HTR-8/SVneo (cell line): ENCODE measurements around the gene TBCA.
"Not testable (repeated sequence)": the region's sequence is repeated elsewhere in the genome, so short reads cannot be mapped to it uniquely, and the experiment has no call there.

ENCODE experiments used
- DNase-seq: peaks from one replicate; pipeline ENCODE4 v3.0.0; 2011; ENCODE audit warnings: low spot score, mixed read lengths; ENCODE audit not compliant: insufficient read length
- FAIRE-seq: peaks from 2 replicates; lab custom pipeline; 2011; peaks lifted over from hg19 to GRCh38; lab: Jason Lieb, UNC

The TBCA gene

DNA sequence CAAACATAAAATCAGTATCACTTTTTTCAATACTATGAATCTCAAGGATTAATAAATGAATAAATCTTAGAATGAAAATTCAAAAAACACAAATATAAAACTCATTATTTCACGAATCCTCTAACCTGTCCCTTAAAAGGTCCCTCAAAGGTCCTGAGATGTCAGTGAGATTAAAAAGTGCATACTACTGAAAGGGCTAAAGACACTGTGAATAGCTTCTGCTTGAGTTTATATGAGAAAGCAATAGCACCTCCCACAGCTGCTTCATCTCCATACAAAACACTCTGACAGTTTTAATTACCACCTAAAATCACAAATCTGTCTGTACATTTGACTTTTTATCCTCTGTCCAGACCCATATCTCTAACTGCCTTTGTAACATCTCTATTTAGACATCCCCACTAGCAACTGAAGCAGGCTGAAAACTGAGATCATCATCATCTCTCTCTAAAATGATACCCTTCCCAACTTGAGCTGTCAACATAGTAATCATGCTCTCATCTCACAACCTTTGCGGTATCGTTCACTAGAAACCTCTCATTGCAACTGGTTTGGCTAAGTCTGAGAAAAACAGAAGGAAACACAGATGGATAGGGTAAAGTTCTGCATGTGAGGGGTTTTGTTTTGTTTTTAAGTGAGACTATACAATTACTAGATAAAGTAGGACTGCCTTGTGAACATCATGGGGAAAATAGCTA is 56.3 kb downstream of the TBCA start:
- FAIRE-seq (no peak), DNase-seq (no peak)

DNA sequence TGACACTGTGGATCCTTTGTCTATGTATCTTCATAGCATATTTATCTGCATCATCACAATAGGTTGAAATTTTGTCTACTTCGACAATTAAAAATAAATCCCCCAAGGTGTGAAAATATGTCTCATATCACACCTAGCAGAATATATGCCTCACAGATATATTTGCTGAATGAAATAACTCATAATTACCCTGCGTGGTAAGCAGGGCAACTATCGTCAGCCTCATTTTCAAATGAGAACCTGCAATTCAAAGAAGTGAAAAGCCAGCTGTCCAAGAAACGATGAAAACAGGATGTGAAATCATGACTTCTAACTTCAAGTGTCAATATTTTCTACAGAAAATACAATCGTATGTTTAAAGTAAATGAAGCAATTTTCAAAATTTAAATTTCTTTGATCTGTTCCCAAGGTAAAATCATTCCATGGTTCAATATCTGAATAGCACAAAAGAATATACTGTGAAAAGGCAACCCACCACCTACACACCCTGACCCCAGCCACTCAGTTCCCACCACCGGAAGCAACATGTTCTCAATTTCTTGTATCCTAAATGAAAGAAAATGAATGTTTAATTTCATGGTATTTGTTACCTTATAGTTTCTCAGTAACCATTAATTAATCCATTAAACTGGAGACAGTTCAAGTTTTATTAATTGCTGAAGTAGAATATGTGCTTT is 57.1 kb downstream of the TBCA start:
- no peak for FAIRE-seq
- no peak for DNase-seq

DNA sequence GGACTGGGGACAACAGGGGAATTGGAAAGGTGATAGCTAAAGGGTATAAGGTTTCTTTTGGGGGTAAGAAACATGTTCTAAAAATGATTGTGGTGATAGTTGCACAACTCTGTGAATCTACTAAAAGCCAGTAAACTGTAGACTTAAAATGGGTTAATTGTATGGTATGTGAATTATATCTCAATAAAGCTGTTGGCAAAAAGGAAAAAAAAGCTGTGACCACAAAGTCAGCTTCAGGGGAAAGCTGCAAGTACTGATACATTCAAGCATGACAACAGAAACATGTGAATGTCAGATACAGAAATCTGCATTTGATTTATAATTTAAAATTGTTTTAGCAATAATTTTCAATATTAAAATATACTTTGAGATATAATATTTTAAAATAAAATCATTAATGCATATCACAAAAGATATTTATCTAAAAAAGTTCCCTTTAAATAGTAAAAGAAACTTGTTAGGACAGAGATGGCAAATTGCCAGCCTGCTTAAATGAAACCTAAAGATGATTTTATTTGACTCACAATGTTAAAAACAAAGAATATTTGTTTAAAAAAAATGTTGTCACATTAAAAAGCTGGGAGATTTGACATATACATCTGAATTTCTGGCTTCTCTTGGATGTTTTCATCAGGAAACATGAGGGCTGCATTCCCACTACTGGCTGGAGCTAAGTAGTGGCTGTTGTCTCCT is 66.0 kb downstream of the TBCA start:
- DNase-seq (no peak), FAIRE-seq (no peak)

DNA sequence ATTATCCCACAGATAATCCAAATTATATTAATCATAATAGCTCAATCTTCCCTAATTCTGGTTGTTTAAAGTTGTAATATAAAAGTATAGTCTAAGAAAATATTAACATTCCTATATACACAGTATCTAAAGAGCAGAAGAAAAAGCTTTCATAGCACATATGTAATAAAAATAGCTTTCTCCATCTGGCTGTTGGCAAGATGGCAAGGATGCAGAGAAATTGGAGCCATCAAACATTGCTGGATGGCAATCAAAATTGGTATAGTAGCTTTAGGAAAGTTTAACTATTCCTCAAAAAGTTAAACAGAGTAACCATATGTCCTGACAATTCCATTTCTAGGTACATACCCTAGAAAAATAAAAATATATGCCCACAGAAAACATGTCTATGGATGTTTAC is 66.8 kb downstream of the TBCA start:
- FAIRE-seq (no peak), DNase-seq (no peak)

DNA sequence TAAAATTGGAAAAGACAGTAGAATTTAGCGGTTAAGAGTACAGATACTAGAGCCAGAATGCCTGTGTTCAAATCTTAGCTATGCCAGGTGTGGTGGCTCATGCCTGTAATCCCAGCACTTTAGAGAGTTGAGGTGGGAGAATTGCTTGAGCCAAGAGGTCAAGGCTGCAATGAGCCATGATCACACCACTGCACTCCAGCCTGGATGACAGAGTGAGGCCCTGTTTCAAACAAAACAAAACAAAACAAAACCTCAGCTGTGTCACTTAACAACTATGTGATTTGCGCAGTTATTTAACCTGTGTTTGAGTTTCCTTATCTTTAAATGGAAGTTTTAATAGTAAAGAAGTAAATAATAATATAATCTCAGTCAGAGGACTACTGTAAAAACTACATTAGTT is 68.3 kb downstream of the TBCA start:
- DNase-seq, result no peak
- no peak for FAIRE-seq

DNA sequence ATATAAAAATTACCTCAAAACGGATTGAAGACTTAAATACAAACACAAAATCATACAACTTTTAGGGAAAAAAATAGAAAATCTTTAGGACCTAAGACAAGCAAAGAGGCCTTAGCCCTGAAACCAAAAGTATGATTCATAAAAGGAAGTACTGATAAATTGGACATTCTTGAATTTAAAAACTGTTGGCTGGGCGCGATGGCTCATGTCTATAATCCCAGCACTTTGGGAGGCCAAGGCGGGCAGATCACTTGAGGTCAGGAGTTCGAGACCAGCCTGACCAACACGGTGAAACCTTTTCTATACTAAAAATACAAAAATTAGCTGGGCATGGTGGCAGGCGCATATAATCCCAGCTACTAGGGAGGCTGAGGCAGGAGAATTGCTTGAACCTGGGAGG is 76.6 kb downstream of the TBCA start:
- FAIRE-seq, DNase-seq: not testable (repeated sequence)

DNA sequence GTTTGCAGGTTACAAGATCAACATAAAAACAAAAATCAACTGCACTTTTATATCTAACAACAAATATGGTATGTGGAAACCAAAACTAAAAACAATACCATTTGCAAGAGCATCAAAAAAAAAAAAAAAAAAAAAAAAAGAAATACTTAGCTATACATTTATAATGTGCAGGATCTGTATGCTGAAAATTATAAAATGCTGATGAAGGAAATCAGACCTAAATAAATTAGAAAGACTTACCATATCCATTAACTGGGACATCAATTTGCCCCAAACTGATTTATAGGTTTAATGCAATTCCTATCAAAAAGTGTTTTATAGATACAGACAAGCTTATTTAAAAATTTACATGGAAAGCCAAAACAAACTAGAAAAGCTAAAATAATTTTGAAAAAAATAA is 77.2 kb downstream of the TBCA start:
- no peak for DNase-seq
- FAIRE-seq, result no peak

DNA sequence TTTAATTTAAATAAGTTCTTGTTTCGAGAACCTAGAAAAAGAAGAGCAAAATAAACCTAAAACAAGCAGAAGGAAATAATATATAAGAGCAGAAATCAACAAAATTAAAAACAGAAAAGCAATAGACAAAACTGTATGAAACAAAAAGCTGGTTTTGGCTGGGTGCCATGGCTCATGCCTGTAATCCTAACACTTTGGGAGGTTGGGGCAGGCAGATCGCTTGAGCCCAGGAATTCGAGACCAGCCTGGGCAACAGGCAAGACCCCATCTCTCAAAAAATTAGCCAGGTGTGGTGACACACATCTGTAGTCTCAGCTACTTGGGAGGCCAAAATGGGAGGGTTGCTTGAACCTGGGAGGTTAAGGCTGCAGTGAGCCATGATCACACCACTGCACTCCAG is 78.4 kb downstream of the TBCA start:
- no peak for DNase-seq
- FAIRE-seq, result no peak

DNA sequence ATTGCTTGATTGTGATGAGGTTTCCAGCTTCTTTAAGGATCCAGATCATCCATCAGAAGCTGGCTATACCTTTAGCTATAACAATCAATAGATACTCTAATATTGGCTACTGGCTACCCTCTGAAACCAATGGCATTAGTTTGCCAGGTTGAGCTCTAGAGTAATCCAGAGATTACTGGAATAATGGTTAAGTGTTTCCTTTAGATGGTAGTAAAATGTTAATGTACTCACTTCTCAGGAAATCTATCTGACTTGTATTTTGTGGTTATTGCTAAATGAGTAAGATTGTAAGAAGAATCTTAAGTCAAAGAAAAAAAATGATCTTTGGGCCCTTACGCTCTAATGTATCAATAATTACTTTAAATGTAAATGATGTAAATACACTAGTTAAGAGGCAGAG is 80.0 kb downstream of the TBCA start:
- FAIRE-seq, result no peak
- DNase-seq, result no peak

DNA sequence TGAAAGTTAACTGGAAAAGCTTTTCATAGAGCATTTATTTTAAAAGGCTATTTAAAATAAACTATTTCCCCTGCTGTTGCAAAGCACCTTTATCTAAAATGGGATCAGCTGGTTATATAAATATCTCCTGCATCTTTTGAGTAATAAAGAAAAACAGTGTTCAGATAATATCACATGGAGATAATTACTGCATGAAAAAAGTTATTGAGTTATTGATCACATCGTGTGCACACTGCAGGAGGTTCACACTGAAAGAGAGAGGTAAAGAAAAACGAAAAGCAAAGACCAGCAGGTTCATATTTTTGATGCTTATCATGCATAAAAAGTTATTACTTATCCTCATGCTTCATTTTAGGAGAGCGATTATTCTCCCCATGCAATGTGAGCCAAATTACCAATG is 82.2 kb downstream of the TBCA start:
- DNase-seq, result no peak
- FAIRE-seq, result no peak

DNA sequence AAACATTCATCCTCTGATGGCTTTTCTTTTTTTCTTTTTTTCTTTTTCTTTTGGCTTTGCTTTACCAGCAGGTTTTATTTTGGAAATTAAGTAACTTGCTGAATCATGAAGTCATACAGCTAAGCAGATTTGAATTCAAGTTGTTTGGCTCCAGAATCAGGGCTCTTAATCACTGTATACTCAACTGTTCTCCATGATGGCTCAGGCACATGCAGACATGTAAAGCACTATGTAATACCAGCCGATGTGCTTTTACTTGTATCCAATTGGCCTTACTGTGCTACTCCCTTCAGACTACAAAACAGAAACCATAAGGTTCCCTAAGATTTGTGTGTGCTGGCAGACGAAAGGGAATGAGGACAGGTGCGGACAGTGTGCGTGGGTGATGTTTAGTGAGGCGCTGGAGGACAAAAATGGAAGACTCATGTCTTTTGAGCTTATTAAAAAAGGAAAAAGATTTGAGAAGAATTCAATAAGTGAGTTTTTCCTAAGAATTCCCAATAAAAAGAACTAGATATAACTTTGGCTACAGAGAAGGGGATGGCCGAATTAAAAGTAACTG is 92.9 kb downstream of the TBCA start:
- no peak for FAIRE-seq

DNA sequence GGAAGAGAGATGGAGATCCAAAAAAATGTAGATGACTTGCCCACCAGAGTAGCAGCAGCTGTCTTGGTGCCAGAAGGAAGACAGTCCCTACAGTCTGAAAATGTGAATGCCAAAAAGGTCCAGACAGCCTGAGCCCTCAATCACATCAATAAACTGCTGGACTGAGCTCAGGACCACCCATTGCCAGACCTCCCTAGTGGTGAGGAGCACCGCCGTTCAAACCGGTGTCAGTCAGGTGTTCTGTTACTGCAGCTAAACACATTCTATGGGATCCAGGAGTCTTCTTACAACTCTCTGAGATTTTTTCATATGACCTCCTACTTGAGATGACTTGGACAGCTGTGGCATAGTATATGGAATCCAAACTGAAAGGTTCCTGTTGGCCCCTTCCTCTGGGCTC is 105.6 kb downstream of the TBCA start:
- peak; percentile 28 for FAIRE-seq
- DNase-seq, result no peak

More for the DNA sequence above, 92.9 kb downstream of the TBCA start:
- no peak for DNase-seq

DNA sequence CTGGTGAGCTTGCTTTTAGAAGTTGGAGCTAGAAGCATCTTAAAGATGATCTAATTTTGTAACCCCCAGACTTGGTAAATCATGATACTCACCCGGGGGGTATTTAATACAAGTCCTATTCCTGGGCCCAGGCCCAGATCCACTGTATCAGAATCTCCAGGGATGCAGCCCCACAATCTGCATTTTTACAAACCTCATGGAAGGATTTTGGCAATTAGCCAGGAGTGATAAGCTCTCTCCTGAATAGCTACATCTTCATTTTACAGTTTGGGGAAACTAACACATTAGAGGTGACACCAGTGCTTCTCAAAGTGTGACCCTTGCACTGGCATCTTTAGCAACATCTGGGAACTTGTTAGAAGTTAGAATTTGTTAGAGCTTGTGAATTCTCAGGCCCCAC is 106.5 kb downstream of the TBCA start:
- FAIRE-seq (no peak), DNase-seq (no peak)

DNA sequence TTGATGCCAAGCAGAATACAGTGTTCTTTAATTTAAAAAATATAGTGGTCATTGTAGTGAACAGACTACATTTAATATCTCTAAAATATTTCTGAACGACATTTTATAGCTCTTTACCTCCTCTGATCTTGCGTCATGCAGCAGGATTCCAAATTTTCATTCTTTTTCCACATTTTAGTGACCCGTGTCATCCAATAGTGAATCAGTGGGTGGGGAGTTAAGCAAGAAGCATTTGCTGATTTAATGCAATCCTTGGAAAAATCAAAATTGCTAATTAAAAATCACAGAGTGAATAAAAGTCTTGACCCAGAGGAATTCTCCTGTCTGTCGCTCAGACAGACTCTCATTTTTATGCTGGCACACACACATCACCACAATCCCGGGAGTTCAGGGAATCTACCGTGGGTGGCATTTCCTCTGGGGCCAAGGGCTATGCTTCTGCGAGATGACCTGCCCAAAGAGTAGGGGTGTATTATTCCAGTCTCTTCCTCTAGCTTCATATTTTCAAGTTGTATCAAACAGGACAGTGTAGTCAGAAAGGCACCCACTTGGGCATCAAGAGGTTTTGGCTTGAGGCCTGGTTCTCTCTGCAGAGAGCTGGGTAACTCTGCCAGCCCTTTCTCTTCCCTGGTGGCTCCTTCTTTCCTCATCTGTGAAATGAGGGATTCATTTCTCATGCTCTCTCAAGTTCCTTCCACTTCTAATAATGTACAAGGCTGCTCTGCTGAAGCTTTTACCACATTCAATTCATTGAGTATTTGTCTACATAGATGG is 112.9 kb downstream of the TBCA start:
- FAIRE-seq (no peak), DNase-seq (no peak)

DNA sequence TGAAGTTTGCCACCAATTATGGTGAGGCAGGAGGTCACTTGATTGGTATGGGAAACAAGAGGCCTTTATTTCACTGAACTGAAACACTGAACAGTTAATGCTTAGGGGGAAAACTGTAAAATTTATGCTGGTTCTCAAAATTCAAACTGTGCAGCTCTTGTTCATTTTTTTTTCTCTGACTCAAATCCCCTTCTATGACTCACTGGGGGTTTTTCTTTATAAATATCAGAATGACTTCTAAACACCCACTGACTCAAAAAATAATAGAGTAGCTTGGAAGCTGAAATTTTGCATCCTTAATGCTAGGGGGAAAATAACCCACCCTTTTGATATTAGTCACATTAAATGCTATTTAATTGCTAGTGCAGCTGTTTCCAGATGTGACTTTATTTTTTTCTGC is 113.5 kb downstream of the TBCA start:
- DNase-seq (no peak), FAIRE-seq (no peak)

DNA sequence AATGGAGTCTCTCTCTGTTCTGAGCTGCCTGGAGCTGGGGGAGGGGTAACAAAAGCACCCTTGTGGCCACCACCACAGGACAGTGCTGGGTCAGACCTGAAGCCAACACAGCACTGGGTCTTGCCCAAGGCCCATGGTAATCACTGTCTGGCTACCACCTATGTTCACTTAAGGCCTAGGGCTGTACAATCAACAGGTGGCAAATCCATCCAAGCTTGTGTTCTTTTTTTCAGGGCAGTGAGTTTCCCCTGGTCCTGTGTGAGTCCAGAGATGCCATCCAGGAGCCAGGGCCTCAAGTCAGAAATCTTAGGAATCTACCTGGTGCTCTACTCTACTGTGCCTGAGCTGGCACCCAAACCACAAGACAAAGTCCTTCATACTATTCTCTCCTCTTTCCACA is 117.5 kb downstream of the TBCA start:
- FAIRE-seq (no peak), DNase-seq (no peak)

DNA sequence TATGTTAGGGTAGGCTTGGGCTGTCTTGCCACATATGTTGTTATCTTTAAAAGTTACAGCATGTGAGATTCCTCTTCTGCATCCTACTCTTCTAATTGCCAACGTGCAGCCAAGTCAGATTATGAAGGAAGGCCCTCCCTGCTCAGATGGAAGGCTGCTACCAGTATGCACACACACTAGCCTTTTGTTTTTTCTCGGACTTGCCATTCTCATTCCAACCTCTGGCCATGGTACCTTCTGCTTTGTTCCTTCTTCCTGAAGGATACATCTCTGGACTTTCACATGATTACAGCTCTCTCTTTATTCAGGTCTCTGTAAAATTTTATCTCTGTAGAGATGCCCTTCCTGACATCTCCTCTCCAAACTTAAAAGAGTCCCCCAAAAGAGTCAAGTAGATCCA is 124.8 kb downstream of the TBCA start:
- FAIRE-seq (no peak), DNase-seq (no peak)

DNA sequence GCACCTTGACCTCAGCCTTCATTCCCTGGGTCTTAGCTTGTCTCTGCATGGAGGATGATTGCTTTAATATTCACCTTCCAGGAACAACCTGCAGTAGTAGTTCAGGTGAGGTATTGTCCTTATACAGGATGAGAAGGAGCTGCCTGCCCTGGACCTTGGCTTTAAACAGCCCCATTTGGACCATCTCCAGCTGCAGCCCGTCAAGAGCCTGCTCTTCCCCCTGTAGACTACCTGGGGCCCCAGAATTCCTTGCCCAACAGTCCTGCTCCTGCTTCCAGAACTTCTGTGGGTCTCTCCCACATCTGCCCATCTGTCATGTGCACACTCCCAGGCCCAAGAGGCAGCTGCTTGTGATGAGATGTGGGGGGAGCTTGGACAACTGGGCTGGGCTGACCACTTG is 125.5 kb downstream of the TBCA start:
- FAIRE-seq (no peak), DNase-seq (no peak)

DNA sequence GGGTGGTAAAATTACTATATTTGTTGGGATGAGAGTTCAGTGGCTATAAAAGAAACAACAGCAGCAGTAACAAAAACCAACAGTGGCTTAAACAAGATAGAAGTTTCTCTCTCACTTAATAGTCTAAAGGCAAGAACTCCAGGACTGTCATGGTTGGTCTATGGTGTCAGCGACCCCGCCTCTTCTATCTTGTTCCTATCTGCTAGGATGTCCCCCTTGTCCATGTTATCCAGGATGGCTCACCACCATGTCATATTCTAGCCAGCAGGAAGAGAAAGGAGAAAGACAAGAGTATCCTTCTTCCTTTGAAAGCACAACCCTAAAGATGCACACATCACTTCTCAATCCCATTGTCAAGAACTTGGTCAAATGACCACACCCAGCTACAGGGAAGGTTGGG is 126.4 kb downstream of the TBCA start:
- FAIRE-seq (no peak), DNase-seq (no peak)

DNA sequence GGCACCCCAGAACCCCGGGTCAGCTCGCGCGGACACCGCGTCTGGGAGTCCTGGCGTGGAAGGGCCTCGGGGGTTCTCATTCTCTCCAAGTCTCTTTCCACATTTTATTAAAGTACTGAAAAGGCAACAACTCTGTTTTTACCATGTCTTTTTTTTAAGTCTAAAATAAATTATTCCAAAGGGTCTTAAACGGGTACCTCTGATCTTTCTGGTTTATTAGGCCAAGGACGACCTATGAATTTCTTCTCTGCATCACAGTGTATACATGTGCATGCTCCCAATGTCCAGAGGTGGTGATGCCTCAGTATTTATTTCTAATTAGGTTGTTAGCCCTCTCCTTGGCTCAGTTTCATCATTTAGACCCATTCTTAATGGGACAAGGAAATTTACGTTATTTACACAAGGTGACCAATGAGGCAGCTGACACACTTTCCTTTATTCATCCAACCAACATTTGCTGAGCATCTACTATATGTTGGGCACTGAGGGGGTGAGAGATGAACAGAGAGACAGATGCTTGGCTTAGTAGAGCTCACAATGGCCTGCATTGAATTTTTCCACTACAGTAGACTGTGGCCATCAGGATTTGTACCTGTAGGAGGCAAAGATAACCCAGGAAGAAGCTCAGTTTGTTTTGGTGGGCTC is 130.0 kb downstream of the TBCA start:
- FAIRE-seq (no peak), DNase-seq (no peak)
